Lung (tissue), 12 donors: ENCODE data around the gene ZFAND3. TPM values are rescaled to one million over a fixed set of nuclear protein-coding genes. Genes with fewer than 3 reads are reported as not detected.
A peak's percentile ranks its signal among the peaks of the same experiment; 100 is the strongest.

Source experiments
- ATAC-seq: fragments of 200-7000 bp; cut with Tn5 transposase; one replicate; pipeline ENCODE4 v1.9.1; 2020; ENCODE audit warnings: moderate number of reproducible peaks; ENCODE audit not compliant: insufficient read depth, low FRiP score
- DNase-seq, 3 donors: peaks; one replicate each; pipeline ENCODE4 v3.0.0-alpha.2; 2013 to 2017
- H3K27ac ChIP-seq, 2 donors: one replicate each; pipeline ENCODE4 v1.5.1; 2013; ENCODE audit warnings: mild to moderate bottlenecking in 2 of 2, moderate library complexity in 2 of 2, control low read depth in 1 of 2, inconsistent platforms in 1 of 2, low read depth in 1 of 2, low read length in 1 of 2
- H3K27me3 ChIP-seq, 3 donors: one replicate each; pipeline ENCODE4 v1.5.1; 2013; ENCODE audit warnings: low read length in 2 of 3; ENCODE audit not compliant: control insufficient read depth in 3 of 3, insufficient read depth in 3 of 3
- H3K36me3 ChIP-seq, 4 donors: one replicate each; pipeline ENCODE4 v1.5.1; 2013; ENCODE audit warnings: low read length in 4 of 4, mild to moderate bottlenecking in 1 of 4, moderate library complexity in 1 of 4; ENCODE audit not compliant: control insufficient read depth in 4 of 4, insufficient read depth in 4 of 4
- H3K4me1 ChIP-seq, 5 donors: one replicate each; pipeline ENCODE4 v1.5.1; 2013; ENCODE audit warnings: low read length in 5 of 5, mild to moderate bottlenecking in 2 of 5, moderate library complexity in 1 of 5; ENCODE audit not compliant: control insufficient read depth in 5 of 5, insufficient read depth in 5 of 5
- H3K4me3 ChIP-seq: one replicate; pipeline ENCODE4 v1.5.1; 2013; ENCODE audit warnings: mild to moderate bottlenecking, control low read depth, moderate library complexity
- H3K9ac ChIP-seq, 2 donors: one replicate each; pipeline ENCODE4 v1.5.1; 2013; ENCODE audit warnings: low read length in 2 of 2, control low read depth in 1 of 2; ENCODE audit not compliant: insufficient read depth in 1 of 2
- H3K9me3 ChIP-seq, 4 donors: one replicate each; pipeline ENCODE4 v1.5.1; 2013; ENCODE audit warnings: low read length in 3 of 4, mild to moderate bottlenecking in 1 of 4, moderate library complexity in 1 of 4; ENCODE audit not compliant: control insufficient read depth in 4 of 4, insufficient read depth in 3 of 4
- CTCF ChIP-seq: IDR thresholded peaks from 2 replicates; pipeline ENCODE4 v1.5.1; 2012; ENCODE audit warnings: mild to moderate bottlenecking; ENCODE audit errors: control extremely low read depth, extremely low read depth
- WGBS, 2 donors: extraction: QIAGEN DNeasy Blood & Tissue Kit; methylation state at CpG; one replicate each; pipeline ENCODE4 v1.1.7; 2013; 5-methylcytosine and 5-hydroxymethylcytosine counted together
- polyA plus RNA-seq, 2 donors: library from polyadenylated mRNA; stranded (reverse); fragments of 200-250 nt; gene quantifications; one replicate each; pipeline ENCODE4 v1.2.1, GENCODE V29; 2013
- total RNA-seq, 2 donors: library from RNA; depleted of rRNA in 1 of 2; stranded (reverse); fragments of >200 nt in 1 of 2; gene quantifications; one replicate each; pipeline ENCODE4 v1.2.1, GENCODE V29; 2014 to 2021
- donor health status: control.
- donor health status: control.
- donor health status: Bipolar disorder and iron deficiency.
- donor health status: healthy.
- donor health status: DM: yes; HTN: yes; CAD: no.

Gene ZFAND3
- total and polyA plus RNA-seq, 4 donors, result 27.6 to 63.6 (median 51.3) TPM

DNA sequence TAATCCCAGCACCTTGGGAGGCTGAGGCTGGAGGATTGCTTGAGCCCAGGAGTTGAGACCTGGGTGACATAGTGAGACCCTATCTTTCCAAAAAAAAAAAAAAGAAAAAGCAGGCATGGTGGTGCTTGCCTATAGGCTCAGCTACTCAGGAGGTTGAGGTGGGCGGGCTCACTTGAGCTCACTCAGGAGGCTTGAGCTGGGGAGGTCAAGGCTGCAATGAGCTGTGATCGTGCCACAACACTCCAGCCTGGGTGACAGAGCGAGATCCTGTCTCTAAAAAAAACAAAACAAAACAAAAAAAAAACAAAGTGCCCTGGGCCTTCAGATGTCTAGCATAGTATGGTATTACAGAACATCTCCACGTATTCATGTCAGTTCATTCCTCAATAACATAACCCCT is 42.9 kb downstream of the ZFAND3 start:
- ATAC-seq (no peak), DNase-seq (peak in 2 of 3 donors; percentile 13 to 15)
- no peak overlapping the region for H3K4me3 ChIP-seq
- no peak for TF ChIP-seq CTCF
- peaks cover 0 to 2% (median 0%) of the 10 kb centered on the region in 4 donors for H3K36me3 ChIP-seq
- peaks cover 0 to 23% (median 0%) of the 10 kb centered on the region in 5 donors for H3K4me1 ChIP-seq
- H3K27me3 ChIP-seq, result no peaks in the 10 kb centered on the region
- 86 to 88% methylated on average over 4 of the region's 4 CpGs for WGBS, 2 donors
- no peaks in the 10 kb centered on the region for H3K9me3 ChIP-seq
- H3K27ac ChIP-seq, result no peak overlapping the region
- H3K9ac ChIP-seq, result no peak overlapping the region

GRCh38 chr6:37862992-37863391 is 43.5 kb downstream of the ZFAND3 start:
- TF ChIP-seq CTCF, result no peak
- Histone ChIP-seq H3K4me1 (peaks cover 0 to 21% (median 0%) of the 10 kb centered on the region in 5 donors), H3K4me3 (no peak overlapping the region), H3K27me3 (no peaks in the 10 kb centered on the region), H3K9me3 (no peaks in the 10 kb centered on the region), H3K27ac (no peak overlapping the region), H3K36me3 (peaks cover 0 to 2% (median 0%) of the 10 kb centered on the region in 4 donors), H3K9ac (no peak overlapping the region)
- no peak for ATAC-seq
- no peak for DNase-seq
- 91% methylated on average over 2 of the region's 2 CpGs for WGBS, 2 donors

GRCh38 chr6:37864250-37864649 is 44.7 kb downstream of the ZFAND3 start:
- Histone ChIP-seq H3K4me3 (no peak overlapping the region), H3K27me3 (no peaks in the 10 kb centered on the region), H3K4me1 (peaks cover 0 to 24% (median 0%) of the 10 kb centered on the region in 5 donors), H3K27ac (no peak overlapping the region), H3K36me3 (peaks cover 0 to 2% (median 0%) of the 10 kb centered on the region in 4 donors), H3K9me3 (no peaks in the 10 kb centered on the region), H3K9ac (no peak overlapping the region)
- no peak for ATAC-seq
- TF ChIP-seq CTCF, result no peak
- no peak for DNase-seq

GRCh38 chr6:37865504-37865903 is 46.0 kb downstream of the ZFAND3 start:
- peaks cover 0 to 2% (median 0%) of the 10 kb centered on the region in 4 donors for H3K36me3 ChIP-seq
- H3K9ac ChIP-seq, result no peak overlapping the region
- no peak for DNase-seq
- no peak for ATAC-seq
- H3K4me1 ChIP-seq, result peaks cover 0 to 24% (median 0%) of the 10 kb centered on the region in 5 donors
- no peak overlapping the region for H3K4me3 ChIP-seq
- no peak overlapping the region for H3K27ac ChIP-seq
- no peaks in the 10 kb centered on the region for H3K27me3 ChIP-seq
- no peaks in the 10 kb centered on the region for H3K9me3 ChIP-seq
- 40 to 74% methylated on average over 5 of the region's 5 CpGs for WGBS, 2 donors
- no peak for TF ChIP-seq CTCF
